ENCODE measurements around the gene DTYMK. TPM values are rescaled to one million over a fixed set of nuclear protein-coding genes. Genes with fewer than 3 reads are reported as not detected.
A peak's percentile ranks its signal among the peaks of the same experiment; 100 is the strongest.

The DTYMK gene
- total and polyA plus RNA-seq, 12 donors, result 6.4 to 18.5 (median 9.4) TPM

DNA sequence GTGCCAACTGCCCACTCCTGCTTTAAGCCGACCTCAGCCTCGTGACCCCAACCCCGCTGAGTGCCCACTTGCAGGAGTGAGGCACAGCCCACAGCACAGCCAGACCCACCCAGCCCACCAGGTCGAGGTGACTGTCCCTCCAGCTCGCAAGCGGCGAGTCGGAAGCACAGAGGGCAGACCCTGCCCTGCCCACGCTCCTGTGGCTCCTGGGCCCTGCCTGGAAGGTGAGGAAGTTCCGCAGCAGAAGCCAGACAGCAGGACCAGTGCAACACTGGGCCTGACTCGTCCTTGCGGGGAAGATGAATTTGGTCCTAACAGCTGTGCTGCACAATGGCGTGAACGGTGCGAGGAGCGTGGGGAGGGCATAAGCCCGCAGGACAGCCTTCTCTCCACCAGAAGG, 9.9 kb downstream of the DTYMK start:
- DNase-seq (no peak), ATAC-seq (no peak)
- H3K36me3 ChIP-seq, result peaks cover 0 to 85% (median 14%) of the 10 kb centered on the region in 9 donors
- H3K9me3 ChIP-seq, result no peaks in the 10 kb centered on the region
- intact Hi-C loops (cut with DNase I), result no loop called here
- H3K4me1 ChIP-seq, result peaks cover 0 to 23% (median 8%) of the 10 kb centered on the region in 9 donors
- no peaks in the 10 kb centered on the region for H3K27me3 ChIP-seq
- no peak overlapping the region for H3K4me3 ChIP-seq
- H3K27ac ChIP-seq, result no peak overlapping the region
- TF ChIP-seq, protein P1, sequence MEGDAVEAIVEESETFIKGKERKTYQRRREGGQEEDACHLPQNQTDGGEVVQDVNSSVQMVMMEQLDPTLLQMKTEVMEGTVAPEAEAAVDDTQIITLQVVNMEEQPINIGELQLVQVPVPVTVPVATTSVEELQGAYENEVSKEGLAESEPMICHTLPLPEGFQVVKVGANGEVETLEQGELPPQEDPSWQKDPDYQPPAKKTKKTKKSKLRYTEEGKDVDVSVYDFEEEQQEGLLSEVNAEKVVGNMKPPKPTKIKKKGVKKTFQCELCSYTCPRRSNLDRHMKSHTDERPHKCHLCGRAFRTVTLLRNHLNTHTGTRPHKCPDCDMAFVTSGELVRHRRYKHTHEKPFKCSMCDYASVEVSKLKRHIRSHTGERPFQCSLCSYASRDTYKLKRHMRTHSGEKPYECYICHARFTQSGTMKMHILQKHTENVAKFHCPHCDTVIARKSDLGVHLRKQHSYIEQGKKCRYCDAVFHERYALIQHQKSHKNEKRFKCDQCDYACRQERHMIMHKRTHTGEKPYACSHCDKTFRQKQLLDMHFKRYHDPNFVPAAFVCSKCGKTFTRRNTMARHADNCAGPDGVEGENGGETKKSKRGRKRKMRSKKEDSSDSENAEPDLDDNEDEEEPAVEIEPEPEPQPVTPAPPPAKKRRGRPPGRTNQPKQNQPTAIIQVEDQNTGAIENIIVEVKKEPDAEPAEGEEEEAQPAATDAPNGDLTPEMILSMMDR (IDR thresholded peaks at IDR 0.05), result no peak
- WGBS, 2 donors, result 93% methylated on average over 17 of the region's 17 CpGs

DNA sequence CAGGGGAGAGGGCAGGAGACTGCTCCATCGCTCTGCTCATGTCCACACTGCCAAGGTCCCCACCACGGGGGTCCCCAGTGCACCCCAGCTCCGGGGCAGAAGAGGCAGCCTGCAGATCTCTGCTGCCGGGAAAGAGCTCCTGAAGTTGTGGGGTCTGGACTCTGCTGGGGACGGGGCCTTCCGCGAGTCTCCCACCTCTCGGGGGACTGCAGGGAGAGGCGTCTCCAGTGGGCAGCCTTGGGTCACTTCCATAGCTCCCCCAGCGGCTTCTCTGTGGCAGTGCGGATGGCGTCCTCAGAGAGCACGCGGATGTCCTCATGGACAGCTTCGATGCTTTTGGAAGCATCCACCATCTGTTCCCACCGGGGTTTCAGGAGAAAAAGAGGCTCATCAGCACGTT, 10.7 kb downstream of the DTYMK start:
- Histone ChIP-seq H3K36me3 (peaks cover 0 to 85% (median 21%) of the 10 kb centered on the region in 9 donors), H3K9me3 (no peaks in the 10 kb centered on the region), H3K4me1 (peaks cover 0 to 16% (median 4%) of the 10 kb centered on the region in 9 donors), H3K27me3 (no peaks in the 10 kb centered on the region), H3K4me3 (no peak overlapping the region), H3K27ac (no peak overlapping the region)
- intact Hi-C loops (cut with DNase I), result no loop called here
- TF ChIP-seq, protein P1 (IDR thresholded peaks at IDR 0.05), result no peak
- 89 to 90% methylated on average over 17 of the region's 17 CpGs for WGBS, 2 donors
- no peak for DNase-seq
- no peak for ATAC-seq

DNA sequence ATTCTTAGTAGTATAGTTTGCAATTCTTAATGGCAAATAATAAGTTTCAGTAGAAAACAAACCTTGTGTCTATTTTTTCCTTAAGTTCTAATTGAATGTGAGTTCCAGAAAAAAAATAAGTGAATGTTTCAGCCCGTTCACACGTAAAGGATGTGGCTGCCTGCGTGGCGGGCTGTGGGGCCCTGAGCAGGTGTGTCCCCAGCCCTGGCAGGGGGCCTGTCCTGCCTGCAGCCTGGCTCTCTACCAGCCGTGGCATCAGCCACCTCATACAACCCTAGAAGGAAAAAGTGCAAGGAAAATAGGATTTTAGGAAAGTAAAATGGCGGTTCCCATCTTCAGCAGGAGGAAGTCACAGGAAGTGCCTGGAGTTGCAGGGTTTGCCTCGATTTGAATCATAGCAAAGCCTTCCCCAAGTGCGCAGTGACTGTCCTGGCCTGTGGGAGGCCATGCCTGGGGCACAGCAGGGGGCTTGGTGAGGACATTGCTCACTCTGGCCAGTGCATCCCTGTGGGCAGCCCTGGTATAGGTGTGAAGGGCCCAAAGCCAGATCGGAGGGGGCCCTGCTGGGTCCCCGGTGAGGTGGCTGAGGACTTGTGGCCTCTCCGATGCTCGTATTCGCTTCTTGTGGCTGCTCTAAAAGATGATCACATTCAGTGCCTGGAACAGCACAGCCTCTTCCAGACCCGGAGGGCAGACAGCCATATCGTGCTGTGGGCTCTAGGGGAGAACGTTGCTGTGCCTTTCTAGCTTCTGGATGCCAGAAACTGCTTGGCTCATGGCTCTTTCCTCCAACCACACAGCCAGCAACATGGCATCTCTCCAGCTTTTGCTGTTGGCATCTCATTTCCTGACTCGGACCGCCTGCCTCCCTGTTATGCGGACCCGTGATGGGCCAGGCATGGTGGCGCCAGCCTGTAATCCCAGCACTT, 12.6 kb downstream of the DTYMK start:
- Histone ChIP-seq H3K36me3 (peaks cover 0 to 85% (median 36%) of the 10 kb centered on the region in 9 donors), H3K4me3 (no peak overlapping the region), H3K27ac (peak overlapping the region in 3 of 10 donors; percentile 0 to 41 (median 7)), H3K27me3 (no peaks in the 10 kb centered on the region), H3K9me3 (no peaks in the 10 kb centered on the region), H3K4me1 (peaks cover 0 to 12% (median 0%) of the 10 kb centered on the region in 9 donors)
- TF ChIP-seq, protein P1 (IDR thresholded peaks at IDR 0.05), result no peak
- intact Hi-C loops (cut with DNase I), result no loop called here
- ATAC-seq (peak in 6 of 8 donors; percentile 36 to 79 (median 53)), DNase-seq (peak in 1 of 2 donors; percentile 31)
- WGBS, 2 donors, result 69 to 71% methylated on average over 21 of the region's 21 CpGs

DNA sequence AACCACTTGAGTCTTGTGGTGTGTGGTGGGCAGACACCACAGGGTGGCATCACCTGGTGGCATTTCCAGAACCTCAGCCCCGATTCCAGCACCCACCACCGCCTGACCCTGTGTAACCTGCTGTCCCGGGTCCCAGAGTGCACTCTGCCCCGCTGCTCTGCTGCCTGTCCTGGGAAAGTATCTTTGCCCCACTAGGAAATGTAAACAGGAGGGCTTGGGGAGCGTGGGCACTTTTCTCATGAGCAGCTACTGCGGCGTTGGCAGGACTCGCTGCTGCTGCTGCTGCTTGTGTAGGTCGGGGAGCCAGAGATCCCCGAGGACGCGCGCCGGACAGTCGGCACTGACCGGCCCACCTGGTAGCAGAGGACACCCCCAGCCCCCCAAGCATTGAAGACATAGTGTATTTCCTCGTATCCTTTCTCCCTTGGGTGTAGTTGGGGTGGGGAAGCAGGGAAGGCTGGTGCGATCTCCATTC, 13.4 kb downstream of the DTYMK start:
- no peaks in the 10 kb centered on the region for H3K27me3 ChIP-seq
- intact Hi-C loops (cut with DNase I), result no loop called here
- no peaks in the 10 kb centered on the region for H3K9me3 ChIP-seq
- DNase-seq (no peak), ATAC-seq (no peak)
- peaks cover 0 to 12% (median 0%) of the 10 kb centered on the region in 9 donors for H3K4me1 ChIP-seq
- TF ChIP-seq, protein P1 (IDR thresholded peaks at IDR 0.05), result no peak
- peaks cover 0 to 85% (median 41%) of the 10 kb centered on the region in 9 donors for H3K36me3 ChIP-seq
- 87 to 91% methylated on average over 18 of the region's 18 CpGs for WGBS, 2 donors
- H3K27ac ChIP-seq, result no peak overlapping the region
- no peak overlapping the region for H3K4me3 ChIP-seq

All from heart right ventricle (tissue), 16 donors.